ENCODE data around the gene OGG1.
A peak's percentile ranks its signal among the peaks of the same experiment; 100 is the strongest.

The OGG1 gene

DNA sequence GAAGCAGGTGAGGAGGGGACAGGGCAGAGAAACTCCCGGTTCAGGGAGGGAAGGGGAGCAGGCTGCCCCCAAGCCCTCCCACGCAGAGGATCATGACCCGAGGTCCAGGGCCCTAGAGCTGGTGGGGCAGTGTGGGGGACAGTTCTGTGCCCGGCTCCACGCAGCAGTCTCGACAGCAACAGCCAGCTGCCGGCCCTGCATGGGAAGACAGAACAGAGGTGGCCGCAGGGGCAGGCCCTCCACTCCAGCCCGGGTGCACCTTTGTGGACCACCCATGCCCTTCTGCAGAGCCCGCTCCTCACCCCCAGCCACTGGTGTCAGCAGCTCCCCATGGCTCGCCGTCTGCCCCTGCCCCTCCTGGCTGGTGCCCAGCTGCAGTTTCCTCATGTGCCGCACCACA, 7.7 kb downstream of the OGG1 start:
- TF ChIP-seq POLR2AphosphoS5 (IDR thresholded peaks at IDR 0.05; ENCODE audit: low read depth, low read length) (no peak), SIN3A (IDR thresholded peaks at IDR 0.05; ENCODE audit: borderline replicate concordance, insufficient read depth, low read length) (no peak), FOXP2 (optimal IDR thresholded peaks at IDR 0.05; ENCODE audit: borderline replicate concordance, extremely low read depth, extremely low read length, insufficient read depth) (no peak), TAF1 (IDR thresholded peaks at IDR 0.05; ENCODE audit: borderline replicate concordance, insufficient read depth, low read length) (no peak)
- TF ChIP-seq, protein P1, sequence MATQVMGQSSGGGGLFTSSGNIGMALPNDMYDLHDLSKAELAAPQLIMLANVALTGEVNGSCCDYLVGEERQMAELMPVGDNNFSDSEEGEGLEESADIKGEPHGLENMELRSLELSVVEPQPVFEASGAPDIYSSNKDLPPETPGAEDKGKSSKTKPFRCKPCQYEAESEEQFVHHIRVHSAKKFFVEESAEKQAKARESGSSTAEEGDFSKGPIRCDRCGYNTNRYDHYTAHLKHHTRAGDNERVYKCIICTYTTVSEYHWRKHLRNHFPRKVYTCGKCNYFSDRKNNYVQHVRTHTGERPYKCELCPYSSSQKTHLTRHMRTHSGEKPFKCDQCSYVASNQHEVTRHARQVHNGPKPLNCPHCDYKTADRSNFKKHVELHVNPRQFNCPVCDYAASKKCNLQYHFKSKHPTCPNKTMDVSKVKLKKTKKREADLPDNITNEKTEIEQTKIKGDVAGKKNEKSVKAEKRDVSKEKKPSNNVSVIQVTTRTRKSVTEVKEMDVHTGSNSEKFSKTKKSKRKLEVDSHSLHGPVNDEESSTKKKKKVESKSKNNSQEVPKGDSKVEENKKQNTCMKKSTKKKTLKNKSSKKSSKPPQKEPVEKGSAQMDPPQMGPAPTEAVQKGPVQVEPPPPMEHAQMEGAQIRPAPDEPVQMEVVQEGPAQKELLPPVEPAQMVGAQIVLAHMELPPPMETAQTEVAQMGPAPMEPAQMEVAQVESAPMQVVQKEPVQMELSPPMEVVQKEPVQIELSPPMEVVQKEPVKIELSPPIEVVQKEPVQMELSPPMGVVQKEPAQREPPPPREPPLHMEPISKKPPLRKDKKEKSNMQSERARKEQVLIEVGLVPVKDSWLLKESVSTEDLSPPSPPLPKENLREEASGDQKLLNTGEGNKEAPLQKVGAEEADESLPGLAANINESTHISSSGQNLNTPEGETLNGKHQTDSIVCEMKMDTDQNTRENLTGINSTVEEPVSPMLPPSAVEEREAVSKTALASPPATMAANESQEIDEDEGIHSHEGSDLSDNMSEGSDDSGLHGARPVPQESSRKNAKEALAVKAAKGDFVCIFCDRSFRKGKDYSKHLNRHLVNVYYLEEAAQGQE (IDR thresholded peaks at IDR 0.05; ENCODE audit: insufficient read depth in 1 of 2, low read depth in 2 of 2, low read length in 2 of 2) = no peak

DNA sequence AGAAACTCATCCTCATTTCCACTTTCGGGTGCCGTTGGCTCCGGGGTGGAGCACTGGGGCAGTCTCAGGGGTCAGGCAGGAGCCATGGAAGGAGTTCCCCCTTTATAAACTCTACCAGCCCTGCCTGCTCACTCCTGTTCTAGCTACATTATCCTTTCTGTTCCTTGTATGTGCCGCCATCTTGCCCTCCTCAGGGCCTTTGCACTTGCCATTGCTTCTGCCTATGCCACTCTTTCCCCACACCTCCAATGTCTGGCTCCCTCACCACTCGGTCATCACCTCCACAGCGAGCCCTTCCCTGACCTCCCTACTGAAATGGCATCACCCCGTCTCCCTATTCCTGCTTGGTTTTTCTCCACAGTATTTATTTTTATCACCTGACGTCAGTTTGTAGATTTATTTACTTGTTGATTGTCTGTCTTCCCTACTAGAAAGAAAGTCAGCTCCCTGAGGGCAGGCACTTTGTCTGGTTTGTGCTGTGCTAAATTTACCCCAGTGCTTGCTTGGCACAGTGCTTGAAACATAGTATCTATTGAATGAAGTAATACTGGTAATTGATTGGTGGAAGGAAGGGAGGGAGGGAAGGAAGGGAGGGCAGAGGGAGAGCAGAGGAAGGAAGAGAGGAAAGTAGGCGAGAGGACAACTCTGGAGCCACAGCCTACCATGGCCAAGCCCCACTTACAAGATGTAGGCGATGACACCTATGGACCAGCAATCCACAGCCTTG, 11.2 kb downstream of the OGG1 start:
- TF ChIP-seq, protein P1 (IDR thresholded peaks at IDR 0.05; ENCODE audit: insufficient read depth in 1 of 2, low read depth in 2 of 2, low read length in 2 of 2) = no peak
- TF ChIP-seq POLR2AphosphoS5 (IDR thresholded peaks at IDR 0.05; ENCODE audit: low read depth, low read length) = peak; percentile 16; the same call in 1 of the 2 replicates

DNA sequence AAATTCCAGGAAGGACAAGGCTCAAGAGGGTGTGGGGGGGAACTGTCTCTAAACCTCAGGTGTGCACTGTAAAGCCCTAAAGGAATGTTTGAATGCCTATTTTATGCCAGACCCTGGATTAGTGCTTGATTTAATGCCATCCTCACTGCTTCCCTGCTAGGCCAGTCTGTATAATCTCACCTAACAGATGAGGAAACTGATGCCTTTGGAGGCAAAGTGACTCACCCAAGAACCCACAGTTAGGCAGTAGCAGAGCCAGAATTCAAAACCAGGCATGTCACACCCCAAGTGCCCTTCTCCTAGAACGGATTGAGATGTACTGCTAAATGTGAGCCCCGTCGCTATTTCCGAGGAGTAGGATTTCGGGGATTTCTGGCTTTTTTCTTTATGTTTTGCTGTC, 12.2 kb downstream of the OGG1 start:
- TF ChIP-seq SIN3A (IDR thresholded peaks at IDR 0.05; ENCODE audit: borderline replicate concordance, insufficient read depth, low read length) (no peak), FOXP2 (optimal IDR thresholded peaks at IDR 0.05; ENCODE audit: borderline replicate concordance, extremely low read depth, extremely low read length, insufficient read depth) (no peak), POLR2AphosphoS5 (IDR thresholded peaks at IDR 0.05; ENCODE audit: low read depth, low read length) (no peak), TAF1 (IDR thresholded peaks at IDR 0.05; ENCODE audit: borderline replicate concordance, insufficient read depth, low read length) (no peak)
- TF ChIP-seq, protein P1 (IDR thresholded peaks at IDR 0.05; ENCODE audit: insufficient read depth in 1 of 2, low read depth in 2 of 2, low read length in 2 of 2) = no peak

DNA sequence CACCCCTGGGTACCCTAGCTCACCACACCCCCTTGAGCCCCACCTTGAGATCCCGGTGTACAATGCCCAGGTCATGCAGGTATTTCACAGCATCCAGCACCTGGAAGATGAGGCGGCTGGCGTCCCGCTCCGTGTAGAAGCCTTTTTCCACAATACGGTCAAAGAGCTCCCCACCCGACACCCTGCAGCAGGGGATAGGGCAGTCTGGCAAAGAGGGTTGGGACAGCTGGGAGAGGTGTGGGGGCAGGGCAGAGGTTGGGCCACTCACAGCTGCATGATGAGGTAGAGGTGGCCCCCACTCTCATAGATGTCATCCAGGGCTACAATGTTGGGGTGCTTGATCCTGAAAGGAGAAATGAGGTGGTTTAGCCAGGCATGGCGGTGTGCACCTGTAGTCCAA, 13.1 kb downstream of the OGG1 start:
- TF ChIP-seq TAF1 (IDR thresholded peaks at IDR 0.05; ENCODE audit: borderline replicate concordance, insufficient read depth, low read length) = no peak
- TF ChIP-seq FOXP2 (optimal IDR thresholded peaks at IDR 0.05; ENCODE audit: borderline replicate concordance, extremely low read depth, extremely low read length, insufficient read depth) = no peak
- TF ChIP-seq, protein P1 (IDR thresholded peaks at IDR 0.05; ENCODE audit: insufficient read depth in 1 of 2, low read depth in 2 of 2, low read length in 2 of 2) = no peak
- no peak for TF ChIP-seq POLR2AphosphoS5 (IDR thresholded peaks at IDR 0.05; ENCODE audit: low read depth, low read length)
- no peak for TF ChIP-seq SIN3A (IDR thresholded peaks at IDR 0.05; ENCODE audit: borderline replicate concordance, insufficient read depth, low read length)

DNA sequence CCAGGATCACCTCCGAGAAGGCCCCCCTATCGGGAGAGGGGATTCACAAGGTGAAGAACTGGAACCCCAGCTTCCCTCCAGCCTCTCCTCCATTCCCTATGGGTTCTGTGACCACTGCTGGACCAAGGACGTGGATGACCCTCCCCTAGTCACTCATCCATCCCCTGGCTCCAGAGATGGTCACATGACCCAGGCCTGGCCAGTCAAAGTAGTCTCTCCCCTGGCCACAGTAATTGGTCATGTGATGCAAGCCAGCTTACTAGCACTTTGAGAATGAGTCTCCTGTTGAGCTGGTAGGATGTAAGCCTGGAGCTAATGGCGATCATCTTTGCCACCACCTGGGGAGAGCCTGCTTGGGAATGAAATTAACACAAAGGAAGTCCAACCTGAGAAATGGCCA, 16.1 kb downstream of the OGG1 start:
- TF ChIP-seq FOXP2 (optimal IDR thresholded peaks at IDR 0.05; ENCODE audit: borderline replicate concordance, extremely low read depth, extremely low read length, insufficient read depth) = no peak
- TF ChIP-seq SIN3A (IDR thresholded peaks at IDR 0.05; ENCODE audit: borderline replicate concordance, insufficient read depth, low read length) = no peak
- no peak for TF ChIP-seq TAF1 (IDR thresholded peaks at IDR 0.05; ENCODE audit: borderline replicate concordance, insufficient read depth, low read length)
